Stomach (tissue), 9 donors: ENCODE results near the gene TMEM80. TPM values are rescaled to one million over a fixed set of nuclear protein-coding genes. Genes with fewer than 3 reads are reported as not detected.

ENCODE experiments used
- DNase-seq, 2 donors: peaks; one replicate each; pipeline versions ENCODE4 v3.0.0 to v3.0.0-alpha.2; 2013 to 2019
- H3K27ac ChIP-seq, 5 donors: fragments of 200-600 bp in 4 of 5; sonication (generic) in 4 of 5; one replicate each; pipeline ENCODE4 v1.5.1; 2013 to 2019; ENCODE audit warnings: mild to moderate bottlenecking in 1 of 5, moderate library complexity in 1 of 5
- H3K27me3 ChIP-seq, 3 donors: fragments of 200-600 bp; sonication (generic); one replicate each; pipeline ENCODE4 v1.5.1; 2017 to 2019; ENCODE audit warnings: mixed run types in 1 of 3
- H3K36me3 ChIP-seq, 4 donors: fragments of 200-600 bp; sonication (generic); 1 replicate in 3 of 4; 2 replicates in 1 of 4; pipeline ENCODE4 v1.5.1; 2016 to 2019
- H3K4me1 ChIP-seq, 4 donors: fragments of 200-600 bp; sonication (generic); one replicate each; pipeline ENCODE4 v1.5.1; 2016 to 2019
- H3K4me3 ChIP-seq, 4 donors: fragments of 200-600 bp; sonication (generic) in 3 of 4; one replicate each; pipeline ENCODE4 v1.5.1; 2016 to 2019; ENCODE audit warnings: mild to moderate bottlenecking in 1 of 4
- H3K9me3 ChIP-seq, 4 donors: fragments of 200-600 bp; sonication (generic); one replicate each; pipeline ENCODE4 v1.5.1; 2016 to 2019
- EP300 ChIP-seq: sonication (generic); formaldehyde crosslinking; IDR thresholded peaks from one replicate; pipeline ENCODE4 v1.6.1; 2017; ENCODE audit warnings: antibody characterized with exemption
- POLR2A ChIP-seq, 4 donors: fragments of 450-650 bp; IDR thresholded peaks; one replicate each; pipeline ENCODE4 v1.6.1; 2016; ENCODE audit warnings: antibody characterized with exemption in 4 of 4, control low read depth in 2 of 4, mild to moderate bottlenecking in 1 of 4, moderate library complexity in 1 of 4
- POLR2AphosphoS5 ChIP-seq, 3 donors: sonication (generic); formaldehyde crosslinking; IDR thresholded peaks; one replicate each; pipeline ENCODE4 v1.6.1; 2016; ENCODE audit warnings: antibody characterized with exemption in 3 of 3
- WGBS, 5 donors: extraction: QIAGEN DNeasy Blood & Tissue Kit in 3 of 5; methylation state at CpG; one replicate each; pipeline versions ENCODE4 v1.1.5 to v1.1.7; 2013 to 2018; 5-methylcytosine and 5-hydroxymethylcytosine counted together
- intact Hi-C: fragments of 100-400 bp; cut with DNase I; formaldehyde crosslinking; loops from one replicate; pipeline ENCODE4 v1.15.1; 2023; ENCODE audit warnings: low total_unique reads
- polyA plus RNA-seq, 3 donors: library from polyadenylated mRNA; stranded (reverse); fragments of 200-250 nt; gene quantifications; one replicate each; pipeline ENCODE4 v1.2.3, GENCODE V29; 2013
- total RNA-seq, 5 donors: library from RNA; depleted of rRNA; stranded (reverse); fragments of >200 nt; gene quantifications; one replicate each; pipeline versions ENCODE4 v1.1.0 to v1.2.3, GENCODE V29; 2014 to 2016
- TF ChIP-seq, protein P1 (sequence below), 7 experiments: fragments of 450-650 bp in 4 of 7; fragments of 200-600 bp in 3 of 7; sonication (generic) in 3 of 7; IDR thresholded peaks; one replicate each; pipeline ENCODE4 v1.5.1; 2016 to 2019; ENCODE audit warnings: antibody characterized with exemption in 7 of 7, control low read depth in 2 of 7, mild to moderate bottlenecking in 1 of 7
- donor health status: healthy with polysubstance abuse.
- donor health status: Bipolar disorder and iron deficiency.
- donor health status: healthy.

The TMEM80 gene
- total and polyA plus RNA-seq, 8 donors: 4.9 to 46.5 (median 19.8) TPM

DNA sequence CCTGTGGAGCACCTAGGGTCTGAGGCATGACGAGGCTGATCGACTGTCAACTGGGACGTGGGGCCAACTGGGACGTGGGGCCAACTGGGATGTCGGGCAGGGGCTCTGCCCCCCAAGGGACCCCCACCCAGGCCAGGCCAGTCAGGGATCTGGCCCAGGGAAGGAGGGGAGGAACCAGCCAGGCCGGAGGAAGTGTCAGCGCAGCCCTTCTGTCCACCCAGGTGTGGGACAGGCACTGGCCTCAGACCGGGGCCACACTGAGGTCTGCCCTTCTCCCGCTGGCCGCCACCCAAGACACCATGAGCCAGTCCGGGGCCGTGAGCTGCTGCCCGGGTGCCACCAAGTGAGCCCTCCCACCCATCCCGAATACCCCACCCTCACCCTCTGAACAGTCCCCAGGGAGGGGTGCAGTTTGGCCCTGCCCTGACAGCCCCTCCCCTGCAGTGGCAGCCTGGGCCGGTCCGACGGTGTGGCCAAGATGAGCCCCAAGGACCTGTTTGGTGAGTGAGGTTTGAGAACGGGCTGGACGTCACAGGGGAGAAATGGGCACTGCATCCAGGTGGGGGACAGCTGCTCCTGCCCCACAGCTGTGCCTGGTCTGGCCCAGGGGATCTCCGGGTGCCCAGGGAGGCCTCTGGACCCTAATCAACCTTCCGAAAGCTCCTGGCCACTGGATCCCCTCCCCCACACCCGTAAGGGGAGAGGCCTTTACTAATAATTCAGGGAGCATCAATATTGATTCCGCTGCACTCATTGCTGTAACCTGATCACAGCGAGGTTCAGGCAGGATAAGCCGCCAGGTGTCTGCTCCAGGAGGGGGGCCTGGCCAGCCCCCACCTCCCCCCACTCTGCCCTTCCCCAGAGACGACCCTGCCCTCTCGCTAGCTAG is 13.7 kb downstream of the TMEM80 start:
- no peak overlapping the region for H3K4me3 ChIP-seq
- peak in 1 of 2 donors; percentile 39 for DNase-seq
- H3K27me3 ChIP-seq: peaks cover 0 to 61% (median 11%) of the 10 kb centered on the region in 3 donors
- intact Hi-C loops: no loop called here
- H3K4me1 ChIP-seq: peaks cover 49 to 85% (median 83%) of the 10 kb centered on the region in 4 donors
- peak overlapping the region; percentile 30 to 94 (median 55) for H3K27ac ChIP-seq
- peaks cover 0 to 6% (median 2%) of the 10 kb centered on the region in 4 donors for H3K36me3 ChIP-seq
- TF ChIP-seq POLR2AphosphoS5 (IDR thresholded peaks at IDR 0.05) (no peak), POLR2A (IDR thresholded peaks at IDR 0.05) (no peak), EP300 (no peak)
- TF ChIP-seq, protein P1, sequence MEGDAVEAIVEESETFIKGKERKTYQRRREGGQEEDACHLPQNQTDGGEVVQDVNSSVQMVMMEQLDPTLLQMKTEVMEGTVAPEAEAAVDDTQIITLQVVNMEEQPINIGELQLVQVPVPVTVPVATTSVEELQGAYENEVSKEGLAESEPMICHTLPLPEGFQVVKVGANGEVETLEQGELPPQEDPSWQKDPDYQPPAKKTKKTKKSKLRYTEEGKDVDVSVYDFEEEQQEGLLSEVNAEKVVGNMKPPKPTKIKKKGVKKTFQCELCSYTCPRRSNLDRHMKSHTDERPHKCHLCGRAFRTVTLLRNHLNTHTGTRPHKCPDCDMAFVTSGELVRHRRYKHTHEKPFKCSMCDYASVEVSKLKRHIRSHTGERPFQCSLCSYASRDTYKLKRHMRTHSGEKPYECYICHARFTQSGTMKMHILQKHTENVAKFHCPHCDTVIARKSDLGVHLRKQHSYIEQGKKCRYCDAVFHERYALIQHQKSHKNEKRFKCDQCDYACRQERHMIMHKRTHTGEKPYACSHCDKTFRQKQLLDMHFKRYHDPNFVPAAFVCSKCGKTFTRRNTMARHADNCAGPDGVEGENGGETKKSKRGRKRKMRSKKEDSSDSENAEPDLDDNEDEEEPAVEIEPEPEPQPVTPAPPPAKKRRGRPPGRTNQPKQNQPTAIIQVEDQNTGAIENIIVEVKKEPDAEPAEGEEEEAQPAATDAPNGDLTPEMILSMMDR (IDR thresholded peaks at IDR 0.05): no peak
- WGBS, 5 donors: 43 to 65% (median 52%) methylated on average over 15 to 27 of the region's 27 CpGs
- no peaks in the 10 kb centered on the region for H3K9me3 ChIP-seq

DNA sequence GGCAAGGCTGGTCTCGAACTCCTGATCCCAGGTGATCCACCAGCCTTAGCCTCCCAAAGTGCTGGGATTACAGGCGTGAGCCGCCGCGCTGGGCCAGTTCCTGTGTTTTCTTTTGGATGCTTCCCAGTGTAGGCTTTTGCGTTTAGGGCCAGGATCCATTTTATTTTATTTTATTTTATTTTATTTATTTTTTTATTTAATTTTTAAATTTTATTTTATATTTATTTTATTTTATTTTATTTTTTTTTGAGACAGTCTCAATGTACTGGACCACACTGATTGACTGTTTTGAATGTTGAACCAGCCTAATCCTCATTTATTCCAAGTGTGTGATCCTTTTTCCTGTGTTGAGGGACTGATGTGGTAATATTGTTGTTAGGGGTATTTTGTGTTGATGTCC is 18.8 kb downstream of the TMEM80 start:
- H3K36me3 ChIP-seq: no peaks in the 10 kb centered on the region
- 95 to 99% (median 98%) methylated on average over 6 of the region's 6 CpGs for WGBS, 5 donors
- H3K27ac ChIP-seq: no peak overlapping the region
- no peaks in the 10 kb centered on the region for H3K9me3 ChIP-seq
- TF ChIP-seq EP300 (no peak), POLR2AphosphoS5 (IDR thresholded peaks at IDR 0.05) (no peak)
- TF ChIP-seq, protein P1 (IDR thresholded peaks at IDR 0.05): no peak
- no peak for DNase-seq
- peaks cover 0 to 26% (median 0%) of the 10 kb centered on the region in 3 donors for H3K27me3 ChIP-seq
- no peak overlapping the region for H3K4me3 ChIP-seq
- H3K4me1 ChIP-seq: peaks cover 15 to 37% (median 33%) of the 10 kb centered on the region in 4 donors
- intact Hi-C loops: no loop called here

DNA sequence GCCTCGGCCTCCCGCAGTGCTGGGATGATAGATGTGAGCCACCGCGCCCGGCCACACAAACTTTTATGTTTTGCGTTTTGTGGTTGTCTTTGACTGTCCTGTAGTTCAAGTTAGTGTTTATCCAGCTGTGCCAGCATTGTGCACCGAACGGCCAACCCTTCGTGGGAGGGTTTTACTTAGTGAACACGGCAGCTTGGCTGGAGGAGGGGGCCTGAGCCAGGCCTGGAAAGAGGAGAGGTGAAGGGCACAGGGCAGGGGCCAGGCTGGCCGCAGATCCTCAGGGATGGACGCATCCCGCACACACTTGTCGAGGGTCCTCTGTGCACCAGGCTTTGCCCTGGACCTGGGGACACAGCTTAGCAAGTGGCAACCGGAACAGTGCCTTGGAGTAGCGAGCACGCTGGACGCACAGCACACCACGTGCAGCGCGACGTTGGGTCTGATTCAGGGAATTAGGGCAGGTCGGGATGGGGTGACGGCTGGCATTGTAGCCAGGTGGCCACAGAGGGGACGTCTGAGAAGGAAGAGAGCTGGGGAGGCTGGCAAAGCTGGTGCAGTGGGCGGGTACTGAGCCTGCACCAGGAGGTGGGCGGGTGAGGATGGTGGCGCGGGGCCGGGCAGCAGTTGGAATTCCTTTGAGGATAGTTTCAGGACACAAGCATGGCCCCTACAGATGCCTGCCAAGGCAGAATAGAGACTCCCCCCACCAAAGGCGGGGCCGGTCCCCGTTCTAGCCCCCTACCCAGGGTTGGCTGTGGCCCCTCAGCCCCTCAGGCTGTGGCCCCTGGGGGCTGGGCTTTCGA is 23.8 kb downstream of the TMEM80 start:
- Histone ChIP-seq H3K4me3 (no peak overlapping the region), H3K9me3 (no peaks in the 10 kb centered on the region), H3K4me1 (peaks cover 17 to 43% (median 29%) of the 10 kb centered on the region in 4 donors), H3K27me3 (peaks cover 0 to 54% (median 30%) of the 10 kb centered on the region in 3 donors), H3K27ac (no peak overlapping the region), H3K36me3 (peaks cover 3 to 29% (median 20%) of the 10 kb centered on the region in 4 donors)
- no peak for DNase-seq
- 71 to 83% (median 80%) methylated on average over 28 to 34 of the region's 34 CpGs for WGBS, 5 donors
- TF ChIP-seq, protein P1 (IDR thresholded peaks at IDR 0.05): no peak
- no peak for TF ChIP-seq POLR2A (IDR thresholded peaks at IDR 0.05)
- TF ChIP-seq EP300: no peak
- TF ChIP-seq POLR2AphosphoS5 (IDR thresholded peaks at IDR 0.05): no peak
- intact Hi-C loops: loop anchor here (10.0 kb wide), 1 partner anchor 55 kb away; no protein-coding TSS in a partner anchor

DNA sequence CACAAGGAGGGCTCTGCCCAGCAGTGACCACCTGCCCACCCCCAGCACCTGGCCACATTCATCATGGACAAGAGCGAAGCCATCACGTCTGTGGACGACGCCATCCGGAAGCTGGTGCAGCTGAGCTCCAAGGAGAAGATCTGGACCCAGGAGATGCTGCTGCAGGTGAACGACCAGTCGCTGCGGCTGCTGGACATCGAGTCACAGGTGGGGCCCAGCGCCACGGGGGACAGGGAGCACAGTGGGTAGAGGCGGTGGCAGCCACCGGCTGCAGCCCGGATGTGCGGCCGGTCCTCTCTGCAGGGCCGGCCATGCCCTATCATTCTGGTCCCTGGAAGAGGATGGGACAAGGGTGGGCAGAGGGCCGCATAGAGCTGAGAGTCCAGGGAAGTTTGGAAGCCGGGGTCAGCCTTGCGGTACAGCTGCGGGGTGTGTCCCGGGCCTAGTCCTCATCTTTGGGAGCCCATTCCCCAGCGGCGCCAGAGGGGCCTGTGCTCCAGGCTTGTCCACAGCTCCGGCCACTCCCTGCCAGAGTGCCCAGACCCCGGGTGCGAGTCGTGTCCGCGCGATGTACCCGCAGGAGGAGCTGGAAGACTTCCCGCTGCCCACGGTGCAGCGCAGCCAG is 24.5 kb downstream of the TMEM80 start:
- H3K4me3 ChIP-seq: peak overlapping the region in 3 of 4 donors; percentile 27 to 41 (median 33)
- DNase-seq: no peak
- H3K9me3 ChIP-seq: no peaks in the 10 kb centered on the region
- WGBS, 5 donors: 64 to 84% (median 69%) methylated on average over 21 to 35 of the region's 35 CpGs
- peaks cover 0 to 61% (median 37%) of the 10 kb centered on the region in 3 donors for H3K27me3 ChIP-seq
- H3K4me1 ChIP-seq: peaks cover 18 to 49% (median 29%) of the 10 kb centered on the region in 4 donors
- H3K36me3 ChIP-seq: peaks cover 3 to 34% (median 24%) of the 10 kb centered on the region in 4 donors
- TF ChIP-seq, protein P1 (IDR thresholded peaks at IDR 0.05): no peak
- intact Hi-C loops: loop anchor here (10.0 kb wide), 1 partner anchor 55 kb away; no protein-coding TSS in a partner anchor
- peak overlapping the region in 2 of 5 donors; percentile 40 to 52 for H3K27ac ChIP-seq
